PC-9 (cell line): ENCODE results near the gene OXSR1. TPM values are rescaled to one million over a fixed set of nuclear protein-coding genes. Genes with fewer than 3 reads are reported as not detected.

Experiments used
- BruUV-seq: library from RNA; stranded (reverse); fragments of 400-500 nt; replicated peaks from 2 replicates; lab custom pipeline; 2021; lab: Mats Ljungman, UMichigan
- CTCF ChIA-PET: fragments of 300-600 bp; sonication (Branson Sonifier 250); formaldehyde crosslinking; loops from one replicate; lab custom pipeline; 2022; ENCODE audit warnings: antibody characterized with exemption; lab: Charles Lee
- POLR2A ChIA-PET: fragments of 300-600 bp; sonication (Branson Sonifier 250); formaldehyde crosslinking; loops from one replicate; lab custom pipeline; 2022; ENCODE audit warnings: antibody characterized with exemption; ENCODE audit not compliant: unreplicated experiment; lab: Charles Lee
- DNase-seq, 2 experiments: peaks; one replicate each; pipeline versions ENCODE4 v3.0.0 to v3.0.0-alpha.2; 2015 to 2022; ENCODE audit warnings: mixed read lengths in 1 of 2
- H2AFZ ChIP-seq: fragments of 200-600 bp; sonication (generic); 2 replicates; pipeline ENCODE4 v1.8.1; 2017; ENCODE audit warnings: antibody characterized with exemption
- H3F3A ChIP-seq: fragments of 200-600 bp; sonication (generic); 2 replicates; pipeline ENCODE4 v1.8.1; 2017; ENCODE audit warnings: antibody characterized with exemption, mild to moderate bottlenecking, low read depth; ENCODE audit not compliant: insufficient read depth
- H3K27ac ChIP-seq: fragments of 200-600 bp; sonication (generic); 2 replicates; pipeline ENCODE4 v1.6.1; 2016; ENCODE audit warnings: mixed run types
- H3K27me3 ChIP-seq: fragments of 200-600 bp; sonication (generic); 2 replicates; pipeline ENCODE4 v1.6.1; 2016; ENCODE audit warnings: low read depth, mixed run types; ENCODE audit not compliant: insufficient read depth
- H3K36me3 ChIP-seq: fragments of 200-600 bp; sonication (generic); 2 replicates; pipeline ENCODE4 v1.6.1; 2016; ENCODE audit warnings: low read depth, mixed run types
- H3K4me1 ChIP-seq: fragments of 200-600 bp; sonication (generic); replicated peaks from 2 replicates; pipeline ENCODE4 v1.6.1; 2016; ENCODE audit warnings: mixed run types; ENCODE audit not compliant: insufficient read depth
- H3K4me2 ChIP-seq: fragments of 200-600 bp; sonication (generic); 2 replicates; pipeline ENCODE4 v1.6.1; 2017; ENCODE audit warnings: mixed run types
- H3K4me3 ChIP-seq: fragments of 200-600 bp; sonication (generic); 2 replicates; pipeline ENCODE4 v1.6.1; 2016; ENCODE audit warnings: mixed run types
- H3K79me2 ChIP-seq: fragments of 200-600 bp; sonication (generic); 2 replicates; pipeline ENCODE4 v1.6.1; 2017; ENCODE audit warnings: low read depth, mixed run types
- H3K9me2 ChIP-seq: fragments of 200-600 bp; sonication (generic); 2 replicates; pipeline ENCODE4 v1.8.1; 2017; ENCODE audit warnings: mild to moderate bottlenecking; ENCODE audit not compliant: insufficient read depth
- H3K9me3 ChIP-seq: fragments of 200-600 bp; sonication (generic); 2 replicates; pipeline ENCODE4 v1.8.1; 2016; ENCODE audit warnings: low read depth; ENCODE audit not compliant: insufficient read depth
- H4K20me1 ChIP-seq: fragments of 200-600 bp; sonication (generic); 2 replicates; pipeline ENCODE4 v1.8.1; 2017; ENCODE audit not compliant: insufficient read depth
- EZH2 ChIP-seq: fragments of 200-600 bp; sonication (generic); IDR thresholded peaks from 2 replicates; pipeline ENCODE4 v1.8.0; 2017; ENCODE audit warnings: antibody characterized with exemption, low read depth
- intact Hi-C: fragments of 100-400 bp; cut with micrococcal nuclease; formaldehyde crosslinking; loops from one replicate; pipeline ENCODE4 v1.10.0; 2022; ENCODE audit not compliant: unreplicated experiment
- total RNA-seq: library from RNA; stranded (reverse); gene quantifications from 2 replicates; pipeline ENCODE4 v1.2.3, GENCODE V29; 2021
- TF ChIP-seq, protein P1 (sequence below): fragments of 200-600 bp; sonication (generic); conservative IDR thresholded peaks from 2 replicates; pipeline ENCODE4 v1.6.1; 2017; ENCODE audit warnings: mixed run types, antibody characterized with exemption, mild to moderate bottlenecking, moderate library complexity

OXSR1 gene
- total RNA-seq, 1 experiment from 2014 or later: 54.3 TPM

GRCh38 chr3:38264779-38265178 is 99.4 kb downstream of the OXSR1 start:
- H3K36me3 ChIP-seq: no peaks in the 10 kb centered on the region
- no peak overlapping the region for H3K4me3 ChIP-seq
- CTCF ChIA-PET: no interaction called here
- no peaks in the 10 kb centered on the region for H3K9me2 ChIP-seq
- POLR2A ChIA-PET: no interaction called here
- no TSS peak for BruUV-seq
- H3K79me2 ChIP-seq: no peaks in the 10 kb centered on the region
- no peaks in the 10 kb centered on the region for H3K27me3 ChIP-seq
- no peak for DNase-seq
- H3K27ac ChIP-seq: no peak overlapping the region
- H3K4me2 ChIP-seq: no peak overlapping the region
- intact Hi-C loops: no loop called here
- H2AFZ ChIP-seq: no peak overlapping the region
- no peaks in the 10 kb centered on the region for H3K9me3 ChIP-seq
- TF ChIP-seq, protein P1, sequence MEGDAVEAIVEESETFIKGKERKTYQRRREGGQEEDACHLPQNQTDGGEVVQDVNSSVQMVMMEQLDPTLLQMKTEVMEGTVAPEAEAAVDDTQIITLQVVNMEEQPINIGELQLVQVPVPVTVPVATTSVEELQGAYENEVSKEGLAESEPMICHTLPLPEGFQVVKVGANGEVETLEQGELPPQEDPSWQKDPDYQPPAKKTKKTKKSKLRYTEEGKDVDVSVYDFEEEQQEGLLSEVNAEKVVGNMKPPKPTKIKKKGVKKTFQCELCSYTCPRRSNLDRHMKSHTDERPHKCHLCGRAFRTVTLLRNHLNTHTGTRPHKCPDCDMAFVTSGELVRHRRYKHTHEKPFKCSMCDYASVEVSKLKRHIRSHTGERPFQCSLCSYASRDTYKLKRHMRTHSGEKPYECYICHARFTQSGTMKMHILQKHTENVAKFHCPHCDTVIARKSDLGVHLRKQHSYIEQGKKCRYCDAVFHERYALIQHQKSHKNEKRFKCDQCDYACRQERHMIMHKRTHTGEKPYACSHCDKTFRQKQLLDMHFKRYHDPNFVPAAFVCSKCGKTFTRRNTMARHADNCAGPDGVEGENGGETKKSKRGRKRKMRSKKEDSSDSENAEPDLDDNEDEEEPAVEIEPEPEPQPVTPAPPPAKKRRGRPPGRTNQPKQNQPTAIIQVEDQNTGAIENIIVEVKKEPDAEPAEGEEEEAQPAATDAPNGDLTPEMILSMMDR: no peak
- no peak for TF ChIP-seq EZH2
- H4K20me1 ChIP-seq: no peaks in the 10 kb centered on the region
- no peaks in the 10 kb centered on the region; the same call in 1 of the 2 replicates for H3F3A ChIP-seq
- no peaks in the 10 kb centered on the region for H3K4me1 ChIP-seq

GRCh38 chr3:38265604-38266307 is 100.4 kb downstream of the OXSR1 start, which contains the start of gene SLC22A13:
SLC22A13 (plus strand) TSS chr3:38265812; CDS start chr3:38265861, 49 bp downstream.
- H3K9me3 ChIP-seq: no peaks in the 10 kb centered on the region
- H3K27me3 ChIP-seq: no peaks in the 10 kb centered on the region
- ChIA-PET POLR2A (no interaction called here), CTCF (no interaction called here)
- BruUV-seq: no TSS peak
- H3K36me3 ChIP-seq: no peaks in the 10 kb centered on the region
- no peak for DNase-seq
- H3F3A ChIP-seq: no peaks in the 10 kb centered on the region
- no peak within 1 kb of the TSS for H3K27ac ChIP-seq
- intact Hi-C loops: no loop called here
- H3K79me2 ChIP-seq: no peaks in the 10 kb centered on the region
- H4K20me1 ChIP-seq: no peaks in the 10 kb centered on the region
- H3K4me2 ChIP-seq: no peak within 1 kb of the TSS
- H3K4me1 ChIP-seq: no peaks in the 10 kb centered on the region
- H3K9me2 ChIP-seq: no peaks in the 10 kb centered on the region
- no peak within 1 kb of the TSS for H3K4me3 ChIP-seq
- no peak for TF ChIP-seq EZH2
- TF ChIP-seq, protein P1: no peak
- no peak within 1 kb of the TSS for H2AFZ ChIP-seq

DNA sequence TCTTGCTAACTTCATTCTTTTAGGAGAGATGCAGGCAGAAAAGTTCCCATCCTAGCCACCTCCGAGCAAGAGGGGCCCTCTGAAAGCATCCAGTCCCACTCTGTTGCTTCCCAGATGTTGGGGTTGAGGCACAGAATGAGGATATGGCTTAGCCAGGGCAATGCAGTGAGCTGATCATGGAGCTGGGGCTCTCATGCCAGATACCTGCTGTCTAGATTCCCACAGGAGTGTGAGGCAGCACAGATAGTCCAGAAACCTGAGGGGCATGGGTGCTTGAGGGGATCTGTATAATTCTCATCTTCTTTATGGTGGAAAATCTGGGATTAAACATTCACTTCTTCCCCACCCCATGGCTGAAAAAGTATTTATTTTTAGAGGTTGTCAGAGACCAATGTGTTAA is 101.5 kb downstream of the OXSR1 start:
- POLR2A ChIA-PET: interaction anchor here (0.7 kb wide), 1 partner anchor 330 kb away, joined by 7 read pairs; no protein-coding TSS in a partner anchor
- CTCF ChIA-PET: no interaction called here

More for the DNA sequence above, 101.5 kb downstream of the OXSR1 start:
- Histone ChIP-seq H3K4me3 (no peak overlapping the region), H3K79me2 (no peaks in the 10 kb centered on the region), H3K9me3 (no peaks in the 10 kb centered on the region), H3K9me2 (no peaks in the 10 kb centered on the region), H3K4me2 (no peak overlapping the region), H3K4me1 (no peaks in the 10 kb centered on the region), H3K27me3 (no peaks in the 10 kb centered on the region), H3F3A (no peaks in the 10 kb centered on the region), H4K20me1 (no peaks in the 10 kb centered on the region), H2AFZ (no peak overlapping the region), H3K27ac (no peak overlapping the region), H3K36me3 (no peaks in the 10 kb centered on the region)
- DNase-seq: no peak
- TF ChIP-seq, protein P1: no peak
- TF ChIP-seq EZH2: no peak
- intact Hi-C loops: no loop called here
- no TSS peak for BruUV-seq
